Peyer's patch (tissue), 4 donors: ENCODE measurements around the gene TRAK1.

Source experiments
- POLR2A ChIP-seq, 2 donors: fragments of 450-650 bp; IDR thresholded peaks; one replicate each; pipeline ENCODE4 v1.5.1; 2017; ENCODE audit warnings: antibody characterized with exemption in 2 of 2, mild to moderate bottlenecking in 2 of 2, moderate library complexity in 2 of 2
- TF ChIP-seq, protein P1 (sequence below), 6 experiments: fragments of 450-650 bp in 4 of 6; fragments of 200-600 bp in 2 of 6; sonication (generic) in 1 of 6; IDR thresholded peaks; one replicate each; pipeline ENCODE4 v1.5.1; 2017 to 2019; ENCODE audit warnings: antibody characterized with exemption in 6 of 6, mild to moderate bottlenecking in 3 of 6, moderate library complexity in 1 of 6

DNA sequence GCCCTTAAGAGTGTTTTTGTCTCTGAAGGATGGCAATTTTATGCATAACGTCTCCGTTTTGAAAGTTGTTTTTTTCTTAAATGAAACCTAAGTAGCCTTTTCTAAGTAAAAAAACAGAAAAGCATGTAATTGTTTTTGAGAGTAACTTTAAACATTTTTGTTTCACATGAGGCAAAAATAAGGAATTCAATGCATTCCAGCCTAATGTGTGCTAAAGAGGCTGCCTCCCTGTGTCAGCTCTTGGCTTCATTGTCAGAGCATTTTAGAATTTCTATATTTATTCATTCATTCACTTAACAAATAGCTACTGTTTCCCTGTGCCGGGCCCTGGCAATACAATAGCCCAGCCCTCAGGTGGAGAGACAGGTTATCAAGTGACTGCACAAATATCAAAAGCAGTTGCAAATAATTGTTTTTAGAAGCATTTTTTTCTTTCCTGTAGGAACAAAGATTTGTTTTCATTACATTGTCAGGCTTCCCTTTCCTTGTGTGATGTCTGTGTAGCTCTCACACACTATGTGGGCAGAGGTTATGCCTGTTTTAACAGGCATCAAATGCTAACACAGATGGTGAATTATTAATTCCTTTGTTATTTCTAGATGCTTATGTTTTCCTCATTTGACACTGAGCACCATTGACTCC is 93.0 kb downstream of the TRAK1 start:
- TF ChIP-seq, protein P1, sequence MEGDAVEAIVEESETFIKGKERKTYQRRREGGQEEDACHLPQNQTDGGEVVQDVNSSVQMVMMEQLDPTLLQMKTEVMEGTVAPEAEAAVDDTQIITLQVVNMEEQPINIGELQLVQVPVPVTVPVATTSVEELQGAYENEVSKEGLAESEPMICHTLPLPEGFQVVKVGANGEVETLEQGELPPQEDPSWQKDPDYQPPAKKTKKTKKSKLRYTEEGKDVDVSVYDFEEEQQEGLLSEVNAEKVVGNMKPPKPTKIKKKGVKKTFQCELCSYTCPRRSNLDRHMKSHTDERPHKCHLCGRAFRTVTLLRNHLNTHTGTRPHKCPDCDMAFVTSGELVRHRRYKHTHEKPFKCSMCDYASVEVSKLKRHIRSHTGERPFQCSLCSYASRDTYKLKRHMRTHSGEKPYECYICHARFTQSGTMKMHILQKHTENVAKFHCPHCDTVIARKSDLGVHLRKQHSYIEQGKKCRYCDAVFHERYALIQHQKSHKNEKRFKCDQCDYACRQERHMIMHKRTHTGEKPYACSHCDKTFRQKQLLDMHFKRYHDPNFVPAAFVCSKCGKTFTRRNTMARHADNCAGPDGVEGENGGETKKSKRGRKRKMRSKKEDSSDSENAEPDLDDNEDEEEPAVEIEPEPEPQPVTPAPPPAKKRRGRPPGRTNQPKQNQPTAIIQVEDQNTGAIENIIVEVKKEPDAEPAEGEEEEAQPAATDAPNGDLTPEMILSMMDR (IDR thresholded peaks at IDR 0.05): no peak
- no peak for TF ChIP-seq POLR2A (IDR thresholded peaks at IDR 0.05)
